ENCODE measurements around the gene DBP.
"Not testable (repeated sequence)": the region's sequence is repeated elsewhere in the genome, so short reads cannot be mapped to it uniquely, and the experiment has no call there.

The DBP gene

DNA sequence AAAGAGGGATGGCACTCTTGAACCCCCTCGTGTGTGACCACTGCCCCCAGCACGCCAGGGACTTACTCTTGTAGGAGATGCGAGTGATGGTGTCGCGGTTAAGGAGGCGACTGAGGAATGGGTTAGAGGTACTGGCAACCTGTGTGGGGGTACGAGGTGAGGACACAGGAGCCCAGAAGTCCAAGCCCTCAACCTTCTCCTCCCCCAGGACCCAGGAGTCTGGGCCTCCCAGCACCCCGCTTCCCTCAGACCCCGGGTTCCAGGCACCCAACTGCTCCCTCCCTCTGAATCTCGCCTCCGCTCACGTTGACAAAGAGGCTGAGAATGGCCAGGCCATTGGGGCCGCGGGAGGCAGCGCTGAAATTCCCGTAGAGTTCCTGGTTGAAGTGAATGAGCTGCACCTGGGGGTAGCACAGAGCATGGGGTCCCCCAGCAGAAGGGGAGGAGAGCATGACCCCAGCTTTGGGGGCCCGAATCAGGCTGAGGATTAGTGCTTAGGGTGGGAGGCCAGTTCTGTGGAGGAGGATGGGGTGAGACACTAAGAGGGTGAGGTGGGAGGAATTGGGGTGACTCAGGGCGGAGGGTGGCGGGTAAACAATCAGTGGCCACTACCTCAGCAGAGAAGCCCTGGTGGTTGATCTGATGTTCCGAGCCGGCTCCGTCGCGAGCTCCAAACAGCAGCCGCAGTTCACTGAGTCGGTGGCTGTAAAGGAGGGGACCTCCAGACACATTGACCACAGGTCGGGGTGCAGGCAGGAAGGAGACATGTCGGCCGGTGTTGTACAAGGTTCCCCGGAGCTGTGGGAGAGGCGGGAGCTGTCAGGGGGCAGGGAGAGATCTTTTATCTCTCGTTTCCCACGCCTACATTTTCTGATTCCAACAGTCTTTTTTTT lies 2.5 kb upstream of the DBP start:
- no peak for DNase-seq (ENCODE audit: low spot score)

DNA sequence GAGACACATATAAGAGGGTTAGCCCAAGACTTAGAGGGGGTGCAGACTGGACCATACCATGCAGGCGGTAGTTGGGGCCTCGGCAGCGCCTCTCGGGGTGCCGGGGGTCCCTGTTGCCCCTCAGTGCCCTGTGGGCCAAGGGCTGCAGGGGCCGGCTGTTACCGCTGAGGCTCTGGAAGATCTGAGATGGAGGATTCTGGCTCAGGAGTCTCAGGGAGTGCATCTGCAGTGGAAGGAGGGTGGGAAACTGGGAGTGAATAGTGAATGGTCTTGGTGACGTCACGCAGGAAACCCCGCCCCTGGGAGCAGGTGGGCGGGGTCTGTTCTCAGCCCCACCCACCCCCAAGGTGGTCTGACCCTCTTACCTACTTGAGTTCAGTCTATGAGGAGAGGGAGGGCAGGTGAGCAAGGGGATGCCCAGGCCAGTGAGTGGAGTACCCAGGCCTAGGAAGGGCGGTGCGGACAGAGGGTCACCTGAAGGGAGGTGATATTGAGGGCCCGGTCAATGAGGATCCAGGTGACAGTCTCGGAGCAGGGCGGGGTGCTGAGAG lies 1.7 kb upstream of the DBP start:
- peak; percentile 60 for DNase-seq (ENCODE audit: low spot score)

DNA sequence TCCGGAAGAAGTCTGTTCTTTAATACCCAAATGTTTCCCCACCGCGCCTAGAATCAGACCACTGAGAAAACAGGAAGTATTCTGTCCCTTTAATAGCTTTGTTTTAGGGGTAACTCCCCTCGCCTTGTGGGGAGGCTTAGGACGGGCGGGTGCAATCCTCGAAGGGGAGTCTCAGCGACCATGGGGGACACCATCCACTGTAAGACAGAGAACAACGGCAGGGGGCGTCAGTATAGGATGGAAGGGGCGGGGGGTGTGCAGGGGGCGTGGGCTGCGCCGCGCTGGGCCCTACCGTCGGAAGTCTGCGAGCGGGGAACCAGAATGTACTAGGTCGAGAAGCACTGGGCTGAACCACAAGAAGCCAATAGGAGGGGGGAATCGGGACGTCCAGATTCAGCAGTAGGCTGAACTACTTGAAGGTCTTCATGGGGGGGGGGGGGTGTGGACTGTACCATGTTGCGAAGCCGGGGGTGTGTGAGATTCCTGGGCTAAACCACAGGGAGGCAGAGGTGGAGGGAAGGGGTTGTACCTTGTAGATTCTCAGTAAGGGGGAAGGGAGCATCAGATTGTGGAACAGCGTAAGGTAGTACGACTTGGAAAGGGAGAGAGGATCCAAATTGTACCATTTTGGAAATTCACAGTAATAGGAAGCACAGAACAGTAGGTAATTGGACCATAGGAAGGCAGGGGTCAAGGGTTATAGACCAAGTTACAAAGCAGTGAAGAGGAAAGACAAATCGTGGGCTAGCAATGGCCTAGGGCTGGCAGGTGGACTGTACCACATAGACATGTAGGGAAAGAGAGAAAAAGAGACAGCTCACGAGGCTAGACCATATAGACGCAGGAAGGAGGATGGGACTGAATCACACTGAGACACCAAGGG lies 1.0 kb upstream of the DBP start:
- DNase-seq (ENCODE audit: low spot score) = peak; percentile 73

DNA sequence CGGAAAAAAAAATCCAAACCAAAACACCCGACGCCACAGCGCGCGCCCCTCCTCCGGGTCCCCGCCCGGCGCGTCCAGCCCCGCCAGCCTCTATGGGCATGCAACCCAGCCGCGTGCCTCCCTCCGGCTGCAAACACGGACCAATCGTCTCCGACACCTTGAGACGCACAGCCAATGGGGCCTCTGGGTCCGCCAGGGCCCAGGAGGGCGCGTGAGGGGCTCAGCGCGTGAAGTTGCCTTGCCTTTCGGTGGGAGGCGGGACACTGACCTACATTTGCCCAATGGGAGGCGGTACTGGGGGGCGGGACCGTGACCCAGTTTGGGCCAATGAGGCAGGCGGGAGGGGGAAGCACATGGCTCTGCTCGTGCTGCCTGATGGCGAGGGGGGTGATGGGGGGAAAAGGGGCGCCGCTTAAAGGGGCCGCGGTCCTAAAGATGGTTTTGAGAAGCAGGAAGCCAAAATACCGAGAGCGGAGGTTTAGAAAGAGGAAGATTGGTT lies 319 bp upstream of the DBP start:
- DNase-seq (ENCODE audit: low spot score) = peak; percentile 83

DNA sequence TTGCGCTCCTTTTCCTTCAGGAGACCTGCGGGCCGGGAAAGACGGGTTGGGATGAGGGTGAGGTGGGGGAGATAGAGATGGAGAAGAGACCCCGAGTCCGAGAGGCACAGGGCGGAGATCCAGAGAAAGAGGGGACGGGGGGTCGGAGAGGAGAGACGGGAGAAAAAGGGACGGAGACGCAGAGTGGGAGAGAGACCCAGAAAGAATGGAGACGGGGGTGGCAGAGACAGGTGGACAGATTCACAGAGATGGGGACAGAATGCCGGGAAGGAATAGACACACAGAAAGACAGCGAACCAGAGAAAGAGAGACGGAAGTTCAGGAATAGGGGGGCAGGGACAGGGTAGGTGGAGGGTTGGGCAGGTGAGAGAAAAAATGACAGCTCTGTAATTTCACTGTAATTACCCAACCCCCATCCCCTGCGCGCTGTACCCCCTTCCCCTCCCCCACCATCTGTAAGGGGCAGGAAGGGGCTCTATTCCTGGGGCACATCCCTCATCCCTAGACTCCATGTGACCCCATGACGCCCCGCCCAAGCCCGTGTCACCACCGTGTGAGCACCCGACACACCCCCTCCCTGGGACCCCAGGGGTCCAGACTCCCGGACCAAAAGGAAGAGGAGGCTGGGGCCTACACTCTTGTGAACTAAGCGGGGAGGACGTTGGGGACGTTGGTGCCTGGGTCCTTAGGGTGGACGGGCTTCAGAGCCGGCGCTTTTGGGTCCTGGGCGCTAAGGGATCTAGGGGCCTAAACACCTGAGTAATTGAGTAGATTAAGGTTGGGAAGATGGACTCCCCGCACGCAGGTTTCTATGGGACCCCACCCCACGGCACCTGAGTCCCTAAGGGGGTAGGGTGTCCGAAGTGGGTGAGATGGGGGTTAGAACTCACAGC lies 967 bp downstream of the DBP start:
- no peak for DNase-seq (ENCODE audit: low spot score)

DNA sequence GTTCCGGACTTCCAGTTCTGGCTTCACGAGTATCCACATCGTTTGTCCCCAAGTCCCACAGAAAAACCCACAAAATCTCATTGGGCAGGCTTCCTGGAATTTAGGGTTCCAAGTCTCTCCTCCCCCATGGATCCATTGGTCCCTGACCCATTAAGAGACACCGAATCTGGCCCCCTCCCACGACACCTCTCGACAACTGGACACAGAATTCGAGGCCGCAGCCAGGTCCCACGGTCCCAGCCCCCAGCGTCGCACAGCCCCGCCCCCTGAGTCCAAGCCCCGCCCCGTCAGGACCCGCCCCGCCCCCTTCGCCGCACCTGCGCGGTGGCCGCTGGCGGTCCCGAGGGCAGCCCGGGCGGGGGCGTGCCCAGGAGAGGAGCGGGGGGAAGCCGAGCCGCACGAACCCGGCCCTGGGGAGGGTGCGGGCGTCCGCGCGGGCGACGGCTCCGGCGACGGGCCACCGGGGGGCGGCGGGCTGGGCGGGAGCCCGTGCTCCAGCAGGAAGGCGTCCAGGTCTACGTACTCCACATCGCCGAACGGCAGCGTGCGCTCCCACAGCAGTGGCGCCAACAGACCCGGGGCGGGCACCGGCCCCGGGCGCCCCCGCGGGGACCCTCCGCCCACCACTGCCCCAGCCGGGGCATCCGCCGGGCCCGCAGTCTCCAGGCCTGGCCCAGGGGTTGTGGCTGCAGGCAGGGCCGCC lies 1.8 kb downstream of the DBP start:
- peak; percentile 66 for DNase-seq (ENCODE audit: low spot score)

DNA sequence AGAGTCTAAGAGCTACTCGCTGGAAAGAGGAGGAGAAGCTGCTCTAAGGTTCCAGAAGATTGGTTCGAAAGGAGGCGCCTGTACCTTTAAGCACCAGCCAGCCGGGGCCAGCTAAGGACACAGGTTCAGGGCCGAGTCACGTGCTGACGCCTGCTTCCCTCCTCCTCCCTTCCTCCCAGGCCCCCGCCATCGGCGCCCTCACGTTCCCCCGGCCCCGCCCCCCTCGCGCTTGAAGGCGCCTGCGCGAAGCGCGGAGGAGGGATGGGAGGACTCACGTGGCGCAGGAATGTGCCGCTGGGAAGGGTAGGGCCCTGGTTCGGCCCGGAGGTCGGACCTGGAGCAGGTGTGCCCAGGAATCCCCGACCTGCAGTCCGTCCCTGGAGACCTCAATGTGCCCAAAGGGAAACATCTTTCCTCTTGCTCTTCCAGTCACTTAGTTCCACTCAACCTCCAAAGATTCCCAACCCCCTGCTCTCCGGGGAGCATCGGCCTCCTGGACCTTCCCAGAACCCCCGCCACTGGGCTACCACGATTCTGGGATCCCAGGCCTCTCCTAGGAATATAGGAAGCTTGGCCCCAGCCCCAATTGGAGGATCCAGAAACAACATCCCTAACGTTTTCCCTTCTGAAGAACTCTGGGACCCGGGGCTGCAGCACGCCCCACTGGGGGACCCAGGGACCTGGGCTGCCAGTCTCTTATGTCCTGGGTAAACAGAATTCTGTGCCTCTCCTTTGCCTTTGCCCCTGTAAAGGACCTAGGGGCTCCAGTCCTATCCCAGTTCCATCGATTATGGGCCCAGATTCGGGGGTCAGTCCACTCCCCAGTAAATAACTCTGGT lies 2.5 kb downstream of the DBP start:
- DNase-seq (ENCODE audit: low spot score) = peak; percentile 65

DNA sequence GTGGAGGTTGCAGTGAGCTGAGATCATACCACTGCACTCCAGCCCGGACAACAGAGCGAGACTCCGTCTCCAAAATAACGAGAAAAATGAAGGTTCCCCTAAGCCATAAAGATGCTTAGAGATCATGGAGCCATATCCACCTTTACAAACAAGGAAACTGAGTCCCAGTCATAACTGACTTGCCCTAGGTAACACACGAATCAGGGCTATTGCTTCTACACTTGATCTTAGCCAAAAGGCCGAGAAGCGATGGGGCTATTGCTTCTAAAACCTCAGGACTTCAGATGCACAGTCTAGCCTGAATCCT lies 3.2 kb downstream of the DBP start:
- no peak for DNase-seq (ENCODE audit: low spot score)

DNA sequence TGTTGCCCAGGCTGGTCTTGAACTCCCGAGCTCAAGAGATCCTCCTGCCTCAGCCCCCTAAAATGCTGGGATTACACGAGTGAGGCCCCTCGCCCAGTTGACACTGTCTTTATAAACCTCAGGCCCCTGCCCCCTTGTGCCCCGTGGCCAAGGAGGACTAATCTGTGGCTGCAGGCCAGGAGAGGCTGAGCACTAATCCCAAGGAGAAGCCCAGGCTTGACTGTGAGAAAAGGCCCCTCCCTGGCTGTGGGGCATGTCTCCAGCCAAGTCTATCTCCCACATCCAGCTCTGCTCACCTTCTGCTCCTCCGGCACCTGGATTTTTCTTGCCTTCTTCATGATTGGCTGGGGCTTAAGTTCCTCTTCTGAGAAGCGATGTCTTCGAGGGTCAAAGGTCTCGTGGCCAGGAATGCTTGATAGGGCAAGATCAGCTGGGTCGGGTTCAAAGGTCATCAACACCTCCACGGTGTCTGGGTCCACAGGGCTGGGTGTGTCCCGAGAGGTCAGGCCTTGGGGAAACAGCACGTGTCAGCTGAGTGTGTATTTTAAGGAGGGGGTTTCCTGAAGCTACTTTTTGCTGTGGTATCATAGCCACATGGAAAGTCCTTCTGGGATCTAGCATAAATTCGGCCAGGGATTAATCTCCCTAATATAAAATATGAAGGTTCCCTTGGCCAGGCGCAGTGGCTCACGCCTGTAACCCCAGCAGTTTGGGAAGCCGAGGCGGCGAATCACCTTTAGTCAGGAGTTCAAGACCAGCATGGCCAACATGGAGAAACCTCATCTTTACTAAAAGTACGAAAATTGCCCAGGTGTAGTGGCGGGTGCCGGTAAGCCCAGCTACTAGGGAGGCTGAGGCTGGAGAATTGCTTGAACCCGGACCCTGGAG lies 3.8 kb downstream of the DBP start:
- DNase-seq (ENCODE audit: low spot score) = no peak

DNA sequence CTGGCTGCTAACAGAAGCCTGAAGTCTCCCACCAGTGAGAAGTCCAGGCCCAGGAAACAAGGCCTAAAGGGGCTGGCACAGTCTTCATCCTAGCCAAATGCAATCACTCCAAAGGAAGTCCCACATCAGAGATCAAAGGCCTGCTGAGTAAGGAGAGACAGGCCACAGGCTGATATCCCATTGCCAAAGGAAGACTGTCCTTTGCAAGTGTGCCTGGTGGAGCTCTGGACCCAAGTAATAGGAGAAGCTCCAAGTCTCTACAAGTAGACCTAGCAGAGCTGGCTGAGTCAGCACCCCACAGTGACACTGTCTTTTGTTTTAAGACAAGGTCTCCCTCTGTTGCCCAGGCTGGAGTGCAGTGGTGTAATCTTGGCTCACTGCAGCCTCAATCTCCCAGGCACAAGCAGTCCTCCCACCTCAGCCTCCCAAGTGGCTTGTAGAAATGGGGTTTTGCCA lies 4.5 kb downstream of the DBP start:
- no peak for DNase-seq (ENCODE audit: low spot score)

DNA sequence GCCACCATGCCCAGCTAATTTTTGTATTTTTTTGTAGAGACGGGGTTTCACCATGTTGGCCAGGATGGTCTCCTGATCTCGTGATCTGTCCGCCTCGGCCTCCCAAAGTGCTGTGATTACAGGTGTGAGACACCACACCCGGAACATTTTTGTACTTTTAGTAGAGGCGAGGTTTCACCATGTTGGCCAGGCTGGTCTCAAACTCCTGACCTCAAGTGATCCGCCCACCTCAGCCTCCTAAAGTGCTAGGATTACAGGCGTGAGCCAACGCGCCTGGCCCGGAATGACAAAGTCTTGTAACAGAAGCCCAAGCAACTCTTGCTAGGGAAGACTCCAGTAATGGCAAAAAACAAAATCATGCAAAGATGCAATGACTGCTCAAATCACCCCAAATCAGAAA lies 4.9 kb downstream of the DBP start:
- not testable (repeated sequence) for DNase-seq (ENCODE audit: low spot score)

DNA sequence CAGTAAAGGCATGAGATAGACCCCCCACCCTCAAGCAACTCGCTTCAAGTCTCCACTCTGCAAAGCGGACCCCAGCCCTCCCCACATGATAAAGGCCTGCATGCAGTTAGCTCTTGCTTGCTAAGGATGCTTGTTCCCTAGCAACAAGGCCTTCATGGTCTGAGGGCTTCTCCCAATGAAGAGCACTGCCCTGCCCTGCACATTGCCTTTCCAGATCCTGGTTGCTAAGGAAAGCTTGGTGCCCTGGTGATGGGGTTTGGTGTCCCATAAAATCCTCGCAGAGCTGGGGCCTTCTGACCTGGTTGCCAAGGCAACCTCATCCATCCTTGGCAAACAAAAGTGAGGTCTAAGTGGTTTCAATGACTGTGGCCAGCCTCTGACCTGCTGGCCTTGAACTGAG lies 6.0 kb downstream of the DBP start:
- DNase-seq (ENCODE audit: low spot score) = no peak

DNA sequence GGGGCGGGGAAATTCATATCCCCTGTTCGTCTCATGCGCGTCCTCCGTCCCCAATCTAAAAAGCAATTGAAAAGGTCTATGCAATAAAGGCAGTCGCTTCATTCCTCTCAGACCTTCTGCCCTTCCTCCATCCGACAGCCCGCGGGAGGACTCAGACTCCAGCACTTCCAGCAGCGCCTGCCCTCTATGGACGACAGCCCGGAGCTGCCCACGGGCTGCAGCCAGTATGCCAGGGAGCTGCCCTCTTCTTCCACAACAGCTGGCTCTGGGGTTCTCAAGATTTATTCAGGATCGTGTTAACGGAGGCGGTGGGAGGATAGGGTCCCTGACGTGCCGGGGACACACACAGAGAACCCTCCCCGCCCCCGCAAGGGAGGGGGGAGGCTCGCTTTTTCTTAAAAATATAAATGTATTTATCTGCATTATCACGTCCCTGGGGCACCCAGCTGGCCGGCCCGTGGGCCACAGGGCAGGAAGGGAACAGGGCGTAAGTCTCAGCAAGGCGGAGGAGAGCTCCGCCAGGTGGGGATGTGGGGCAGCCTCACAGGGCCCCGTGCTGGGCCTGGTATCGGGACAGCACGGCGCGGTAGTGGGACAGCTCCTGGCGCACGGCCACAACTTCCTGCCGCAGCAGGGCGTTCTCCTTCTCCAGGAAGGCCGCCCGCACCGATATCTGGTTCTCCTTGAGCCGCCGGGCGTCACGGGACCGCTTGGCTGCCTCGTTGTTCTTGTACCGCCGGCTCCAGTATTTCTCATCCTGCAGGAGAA lies 6.7 kb downstream of the DBP start:
- no peak for DNase-seq (ENCODE audit: low spot score)

DNA sequence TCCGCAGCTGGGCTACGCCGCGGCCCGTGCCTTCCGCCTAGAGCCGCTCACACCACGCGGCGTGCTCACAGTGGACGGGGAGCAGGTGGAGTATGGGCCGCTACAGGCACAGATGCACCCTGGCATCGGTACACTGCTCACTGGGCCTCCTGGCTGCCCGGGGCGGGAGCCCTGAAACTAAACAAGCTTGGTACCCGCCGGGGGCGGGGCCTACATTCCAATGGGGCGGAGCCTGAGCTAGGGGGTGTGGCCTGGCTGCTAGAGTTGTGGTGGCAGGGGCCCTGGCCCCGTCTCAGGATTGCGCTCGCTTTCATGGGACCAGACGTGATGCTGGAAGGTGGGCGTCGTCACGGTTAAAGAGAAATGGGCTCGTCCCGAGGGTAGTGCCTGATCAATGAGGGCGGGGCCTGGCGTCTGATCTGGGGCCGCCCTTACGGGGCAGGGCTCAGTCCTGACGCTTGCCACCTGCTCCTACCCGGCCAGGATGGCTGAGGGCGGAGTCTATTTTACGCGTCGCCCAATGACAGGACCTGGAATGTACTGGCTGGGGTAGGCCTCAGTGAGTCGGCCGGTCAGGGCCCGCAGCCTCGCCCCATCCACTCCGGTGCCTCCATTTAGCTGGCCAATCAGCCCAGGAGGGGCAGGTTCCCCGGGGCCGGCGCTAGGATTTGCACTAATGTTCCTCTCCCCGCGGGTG lies 7.4 kb downstream of the DBP start:
- DNase-seq (ENCODE audit: low spot score) = peak; percentile 76

DNA sequence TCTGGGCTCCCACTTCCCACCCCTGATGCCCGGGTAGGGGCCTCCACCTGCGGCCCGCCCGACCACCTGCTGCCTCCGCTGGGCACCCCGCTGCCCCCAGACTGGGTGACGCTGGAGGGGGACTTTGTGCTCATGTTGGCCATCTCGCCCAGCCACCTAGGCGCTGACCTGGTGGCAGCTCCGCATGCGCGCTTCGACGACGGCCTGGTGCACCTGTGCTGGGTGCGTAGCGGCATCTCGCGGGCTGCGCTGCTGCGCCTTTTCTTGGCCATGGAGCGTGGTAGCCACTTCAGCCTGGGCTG lies 7.9 kb downstream of the DBP start:
- no peak for DNase-seq (ENCODE audit: low spot score)

DNA sequence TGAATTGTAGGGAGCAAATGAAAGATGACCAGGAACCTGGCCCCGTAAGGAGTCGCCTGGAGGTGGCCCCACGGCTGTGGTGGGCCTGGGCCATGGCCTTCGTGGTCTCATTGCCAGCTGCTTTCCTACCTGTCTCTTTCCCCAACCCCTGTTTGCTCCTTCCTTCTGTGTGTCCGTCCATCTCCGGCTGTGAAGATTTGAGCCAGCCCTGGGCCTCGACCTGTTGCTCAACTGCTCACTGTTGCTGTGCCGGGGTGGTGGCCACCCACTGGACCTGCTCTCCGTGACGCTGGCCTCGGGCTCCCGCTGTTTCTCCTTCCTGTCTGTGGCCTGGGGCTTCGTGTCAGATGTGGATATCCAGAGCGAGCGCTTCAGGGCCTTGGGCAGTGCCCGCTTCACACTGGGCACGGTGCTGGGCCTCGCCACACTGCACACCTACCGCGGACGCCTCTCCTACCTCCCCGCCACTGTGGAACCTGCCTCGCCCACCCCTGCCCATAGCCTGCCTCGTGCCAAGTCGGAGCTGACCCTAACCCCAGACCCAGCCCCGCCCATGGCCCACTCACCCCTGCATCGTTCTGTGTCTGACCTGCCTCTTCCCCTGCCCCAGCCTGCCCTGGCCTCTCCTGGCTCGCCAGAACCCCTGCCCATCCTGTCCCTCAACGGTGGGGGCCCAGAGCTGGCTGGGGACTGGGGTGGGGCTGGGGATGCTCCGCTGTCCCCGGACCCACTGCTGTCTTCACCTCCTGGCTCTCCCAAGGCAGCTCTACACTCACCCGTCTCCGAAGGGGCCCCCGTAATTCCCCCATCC lies 8.5 kb downstream of the DBP start:
- no peak for DNase-seq (ENCODE audit: low spot score)

DNA sequence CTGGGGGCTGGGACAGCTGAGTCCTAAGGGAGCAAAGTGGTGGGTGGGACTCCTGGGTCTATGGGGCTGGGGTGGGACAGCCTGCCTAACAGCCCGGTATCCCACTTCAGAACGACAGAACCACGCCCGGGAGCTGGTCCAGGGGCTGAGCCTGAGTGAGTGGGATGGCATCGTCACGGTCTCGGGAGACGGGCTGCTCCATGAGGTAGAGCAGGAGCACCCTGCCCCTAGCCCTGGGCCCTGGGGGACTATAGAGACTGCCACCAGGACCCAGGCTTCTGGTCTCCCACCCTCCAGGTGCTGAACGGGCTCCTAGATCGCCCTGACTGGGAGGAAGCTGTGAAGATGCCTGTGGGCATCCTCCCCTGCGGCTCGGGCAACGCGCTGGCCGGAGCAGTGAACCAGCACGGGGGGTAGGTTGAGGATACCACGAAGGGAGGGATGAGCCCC lies 9.3 kb downstream of the DBP start:
- DNase-seq (ENCODE audit: low spot score) = no peak
